Inflammatory macrophage treated with lipopolysaccharide for 4 hours (primary cell): Measurements from ENCODE around the gene PARVA.

Source experiments
- DNase-seq: peaks from one replicate; pipeline ENCODE4 v3.0.0-alpha.2; 2020

PARVA gene

GRCh38 chr11:12536566-12536965, 159.2 kb downstream of the PARVA start:
- no peak for DNase-seq

GRCh38 chr11:12537778-12538401, 160.5 kb downstream of the PARVA start:
- DNase-seq = no peak

- no peak for DNase-seq
Measured at GRCh38 chr11:12538889-12539421, 161.6 kb downstream of the PARVA start.

GRCh38 chr11:12539572-12539971, 162.2 kb downstream of the PARVA start:
- DNase-seq = no peak

- DNase-seq = no peak
Measured at GRCh38 chr11:12540075-12540680, 162.8 kb downstream of the PARVA start.

GRCh38 chr11:12540913-12541582, 163.7 kb downstream of the PARVA start:
- no peak for DNase-seq

GRCh38 chr11:12541583-12542151, 164.3 kb downstream of the PARVA start:
- DNase-seq = no peak

GRCh38 chr11:12542186-12542935, 165.0 kb downstream of the PARVA start:
- DNase-seq = no peak

- no peak for DNase-seq
Measured at GRCh38 chr11:12543596-12544415, 166.4 kb downstream of the PARVA start.

GRCh38 chr11:12544986-12545775, 167.8 kb downstream of the PARVA start:
- no peak for DNase-seq

- DNase-seq = no peak
Measured at GRCh38 chr11:12546122-12546521, 168.8 kb downstream of the PARVA start.

- no peak for DNase-seq
Measured at GRCh38 chr11:12546660-12547059, 169.3 kb downstream of the PARVA start.

GRCh38 chr11:12547953-12548650, 170.7 kb downstream of the PARVA start:
- no peak for DNase-seq

GRCh38 chr11:12552692-12553091, 175.3 kb downstream of the PARVA start:
- DNase-seq = no peak

- DNase-seq = no peak
Measured at GRCh38 chr11:12554122-12554521, 176.8 kb downstream of the PARVA start.

- no peak for DNase-seq
Measured at GRCh38 chr11:12556155-12556554, 178.8 kb downstream of the PARVA start.

GRCh38 chr11:12556788-12557384, 179.5 kb downstream of the PARVA start:
- DNase-seq = no peak

- DNase-seq = no peak
Measured at GRCh38 chr11:12559011-12559410, 181.6 kb downstream of the PARVA start.

GRCh38 chr11:12560362-12560761, 183.0 kb downstream of the PARVA start:
- no peak for DNase-seq

GRCh38 chr11:12560861-12561260, 183.5 kb downstream of the PARVA start:
- DNase-seq = no peak
